Measurements from ENCODE around the gene SORCS2.

DNA sequence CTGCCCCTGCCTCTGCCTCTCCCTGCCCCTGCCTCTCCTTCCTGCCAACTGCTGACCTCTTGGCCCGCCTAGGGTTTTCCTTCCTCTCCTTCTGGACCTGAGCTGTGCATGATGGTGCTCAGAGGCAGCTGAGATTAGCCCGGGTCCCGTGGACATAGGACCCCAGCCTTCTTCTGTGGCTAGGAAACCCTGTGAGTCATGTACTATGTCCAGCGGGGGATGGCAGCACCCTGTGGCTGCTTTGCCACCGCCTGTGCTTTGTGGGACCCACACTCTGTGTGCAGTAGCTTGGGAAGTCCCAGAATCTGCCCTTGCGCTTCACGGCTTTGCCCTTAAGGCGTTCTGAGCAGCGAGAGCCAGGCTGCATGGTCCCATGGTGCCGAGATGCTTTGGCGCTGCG lies 347.9 kb downstream of the SORCS2 start:
- TF ChIP-seq, protein P1, sequence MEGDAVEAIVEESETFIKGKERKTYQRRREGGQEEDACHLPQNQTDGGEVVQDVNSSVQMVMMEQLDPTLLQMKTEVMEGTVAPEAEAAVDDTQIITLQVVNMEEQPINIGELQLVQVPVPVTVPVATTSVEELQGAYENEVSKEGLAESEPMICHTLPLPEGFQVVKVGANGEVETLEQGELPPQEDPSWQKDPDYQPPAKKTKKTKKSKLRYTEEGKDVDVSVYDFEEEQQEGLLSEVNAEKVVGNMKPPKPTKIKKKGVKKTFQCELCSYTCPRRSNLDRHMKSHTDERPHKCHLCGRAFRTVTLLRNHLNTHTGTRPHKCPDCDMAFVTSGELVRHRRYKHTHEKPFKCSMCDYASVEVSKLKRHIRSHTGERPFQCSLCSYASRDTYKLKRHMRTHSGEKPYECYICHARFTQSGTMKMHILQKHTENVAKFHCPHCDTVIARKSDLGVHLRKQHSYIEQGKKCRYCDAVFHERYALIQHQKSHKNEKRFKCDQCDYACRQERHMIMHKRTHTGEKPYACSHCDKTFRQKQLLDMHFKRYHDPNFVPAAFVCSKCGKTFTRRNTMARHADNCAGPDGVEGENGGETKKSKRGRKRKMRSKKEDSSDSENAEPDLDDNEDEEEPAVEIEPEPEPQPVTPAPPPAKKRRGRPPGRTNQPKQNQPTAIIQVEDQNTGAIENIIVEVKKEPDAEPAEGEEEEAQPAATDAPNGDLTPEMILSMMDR (IDR thresholded peaks at IDR 0.05; ENCODE audit: low read depth, low read length), result no peak
- no peak for TF ChIP-seq POLR2A (IDR thresholded peaks at IDR 0.05; ENCODE audit: extremely low read depth, insufficient read length)
- TF ChIP-seq, protein P2, sequence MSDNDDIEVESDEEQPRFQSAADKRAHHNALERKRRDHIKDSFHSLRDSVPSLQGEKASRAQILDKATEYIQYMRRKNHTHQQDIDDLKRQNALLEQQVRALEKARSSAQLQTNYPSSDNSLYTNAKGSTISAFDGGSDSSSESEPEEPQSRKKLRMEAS (IDR thresholded peaks at IDR 0.05; ENCODE audit: low read depth, low read length), result no peak
- TF ChIP-seq MYC (IDR thresholded peaks at IDR 0.05; ENCODE audit: low read depth, low read length), result no peak
